ENCODE data around the gene BATF.

The BATF gene

GRCh38 chr14:75501080-75501479 is 21.2 kb upstream of the BATF start:
- DNase-seq, result no peak

GRCh38 chr14:75504411-75504810 is 17.9 kb upstream of the BATF start:
- DNase-seq, result no peak

GRCh38 chr14:75506930-75507329 is 15.3 kb upstream of the BATF start:
- DNase-seq, result no peak

- DNase-seq, result no peak
Observed at GRCh38 chr14:75510547-75510946, 11.7 kb upstream of the BATF start.

GRCh38 chr14:75511201-75511600 is 11.1 kb upstream of the BATF start:
- DNase-seq, result no peak

- no peak for DNase-seq
Observed at GRCh38 chr14:75513911-75514672, 8.2 kb upstream of the BATF start.

GRCh38 chr14:75514673-75515628 is 7.3 kb upstream of the BATF start:
- DNase-seq, result no peak

GRCh38 chr14:75515629-75515996 is 6.7 kb upstream of the BATF start:
- no peak for DNase-seq

- no peak for DNase-seq
Observed at GRCh38 chr14:75518625-75519024, 3.6 kb upstream of the BATF start.

- DNase-seq, result no peak
Observed at GRCh38 chr14:75519394-75519793, 2.9 kb upstream of the BATF start.

GRCh38 chr14:75519826-75520728 is 2.2 kb upstream of the BATF start:
- DNase-seq, result no peak

GRCh38 chr14:75520852-75521251 is 1.4 kb upstream of the BATF start:
- DNase-seq, result no peak

- no peak for DNase-seq
Observed at GRCh38 chr14:75521415-75522199, 662 bp upstream of the BATF start.

- no peak for DNase-seq
Observed at GRCh38 chr14:75522983-75523318, 682 bp downstream of the BATF start.

GRCh38 chr14:75523771-75524171 is 1.5 kb downstream of the BATF start:
- DNase-seq, result no peak

GRCh38 chr14:75525969-75526368 is 3.7 kb downstream of the BATF start:
- no peak for DNase-seq

- DNase-seq, result no peak
Observed at GRCh38 chr14:75527449-75528163, 5.3 kb downstream of the BATF start.

- no peak for DNase-seq
Observed at GRCh38 chr14:75531256-75531655, 9.0 kb downstream of the BATF start.

- DNase-seq, result no peak
Observed at GRCh38 chr14:75531660-75532317, 9.5 kb downstream of the BATF start.

GRCh38 chr14:75533791-75534555 is 11.7 kb downstream of the BATF start:
- DNase-seq, result peak; percentile 43

Data from NCI-H510A treated with DMSO at 0.1 percent for 48 hours (cell line).